Neutrophil (primary cell): ENCODE results near the gene RSAD1.
A peak's percentile ranks its signal among the peaks of the same experiment; 100 is the strongest.

Source experiments
- H3K27ac ChIP-seq: fragments of 200-600 bp; sonication (generic); 2 replicates; pipeline ENCODE4 v1.5.1; 2016; ENCODE audit warnings: mild to moderate bottlenecking, moderate library complexity
- H3K27me3 ChIP-seq: fragments of 200-600 bp; sonication (generic); 2 replicates; pipeline ENCODE4 v1.6.0; 2016; ENCODE audit warnings: mild to moderate bottlenecking
- H3K36me3 ChIP-seq: fragments of 200-600 bp; sonication (generic); 2 replicates; pipeline ENCODE4 v1.5.1; 2017
- H3K4me1 ChIP-seq, 2 experiments: fragments of 200-600 bp in 1 of 2; sonication (generic) in 1 of 2; 1 replicate in 1 of 2; 2 replicates in 1 of 2; pipeline versions ENCODE4 v1.5.1 to v1.6.1; 2013 to 2016; ENCODE audit warnings: low read depth in 1 of 2, low read length in 1 of 2, mild to moderate bottlenecking in 1 of 2, moderate library complexity in 1 of 2; ENCODE audit not compliant: control insufficient read depth in 1 of 2, insufficient read depth in 1 of 2
- H3K4me3 ChIP-seq, 2 experiments: fragments of 200-600 bp in 1 of 2; sonication (generic) in 1 of 2; 1 replicate in 1 of 2; 2 replicates in 1 of 2; pipeline ENCODE4 v1.5.1; 2013 to 2016; ENCODE audit warnings: low read depth in 1 of 2, low read length in 1 of 2, mild to moderate bottlenecking in 1 of 2, moderate library complexity in 1 of 2
- H3K9me3 ChIP-seq: fragments of 200-600 bp; sonication (generic); 2 replicates; pipeline ENCODE4 v1.5.1; 2016
- TF ChIP-seq, protein P1 (sequence below): fragments of 200-600 bp; sonication (generic); IDR thresholded peaks from 2 replicates; pipeline ENCODE4 v1.5.1; 2016; ENCODE audit warnings: antibody characterized with exemption

Gene RSAD1

DNA sequence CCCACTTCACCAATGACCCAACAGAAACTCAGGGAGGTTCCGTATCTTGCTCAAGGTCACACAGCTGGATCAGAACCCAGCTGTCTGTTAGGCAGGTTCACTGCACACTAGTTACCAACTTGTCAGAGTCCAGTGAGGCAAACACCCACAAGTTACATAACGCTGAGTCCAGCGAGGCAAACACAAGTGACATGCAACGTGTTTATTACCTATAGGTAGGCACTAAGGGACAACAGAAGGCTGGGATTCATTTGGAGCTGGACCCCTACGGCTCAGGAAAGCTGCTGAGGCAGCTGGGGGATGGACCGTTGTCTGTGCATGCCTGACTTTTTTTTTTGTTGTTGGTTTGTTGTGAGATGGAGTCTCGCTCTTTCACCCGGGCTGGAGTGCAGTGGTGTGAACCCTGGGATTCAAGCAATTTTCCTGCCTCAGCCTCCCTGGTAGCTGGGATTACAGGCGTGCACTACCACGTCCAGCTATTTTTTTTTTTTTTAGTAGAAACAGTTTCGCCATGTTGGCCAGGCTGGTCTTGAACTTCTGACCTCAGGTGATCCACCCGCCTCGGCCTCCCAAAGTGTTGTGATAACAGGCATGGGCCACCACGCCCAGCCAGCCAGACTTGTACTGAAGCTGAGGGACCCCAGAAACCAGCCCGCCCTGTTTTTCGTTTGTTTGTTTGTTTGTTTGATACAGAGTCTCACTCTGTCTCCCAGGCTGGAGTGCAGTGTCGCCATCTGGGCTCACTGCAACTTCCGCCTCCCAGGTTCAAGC lies 1.9 kb upstream of the RSAD1 start:
- Histone ChIP-seq H3K27ac (no peak overlapping the region), H3K4me3 (no peak overlapping the region), H3K36me3 (no peaks in the 10 kb centered on the region), H3K27me3 (peaks cover 37% of the 10 kb centered on the region), H3K9me3 (no peaks in the 10 kb centered on the region), H3K4me1 (peaks cover 36 to 39% of the 10 kb centered on the region in 2 experiments)
- TF ChIP-seq, protein P1, sequence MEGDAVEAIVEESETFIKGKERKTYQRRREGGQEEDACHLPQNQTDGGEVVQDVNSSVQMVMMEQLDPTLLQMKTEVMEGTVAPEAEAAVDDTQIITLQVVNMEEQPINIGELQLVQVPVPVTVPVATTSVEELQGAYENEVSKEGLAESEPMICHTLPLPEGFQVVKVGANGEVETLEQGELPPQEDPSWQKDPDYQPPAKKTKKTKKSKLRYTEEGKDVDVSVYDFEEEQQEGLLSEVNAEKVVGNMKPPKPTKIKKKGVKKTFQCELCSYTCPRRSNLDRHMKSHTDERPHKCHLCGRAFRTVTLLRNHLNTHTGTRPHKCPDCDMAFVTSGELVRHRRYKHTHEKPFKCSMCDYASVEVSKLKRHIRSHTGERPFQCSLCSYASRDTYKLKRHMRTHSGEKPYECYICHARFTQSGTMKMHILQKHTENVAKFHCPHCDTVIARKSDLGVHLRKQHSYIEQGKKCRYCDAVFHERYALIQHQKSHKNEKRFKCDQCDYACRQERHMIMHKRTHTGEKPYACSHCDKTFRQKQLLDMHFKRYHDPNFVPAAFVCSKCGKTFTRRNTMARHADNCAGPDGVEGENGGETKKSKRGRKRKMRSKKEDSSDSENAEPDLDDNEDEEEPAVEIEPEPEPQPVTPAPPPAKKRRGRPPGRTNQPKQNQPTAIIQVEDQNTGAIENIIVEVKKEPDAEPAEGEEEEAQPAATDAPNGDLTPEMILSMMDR: no peak

- Histone ChIP-seq H3K4me1 (peaks cover 45 to 49% of the 10 kb centered on the region in 2 experiments), H3K36me3 (no peaks in the 10 kb centered on the region), H3K27ac (peak overlapping the region; percentile 80), H3K27me3 (peaks cover 26% of the 10 kb centered on the region), H3K9me3 (no peaks in the 10 kb centered on the region), H3K4me3 (peak overlapping the region; percentile 68 to 74)
- TF ChIP-seq, protein P1: no peak
These were observed 684 bp upstream of the RSAD1 start for GRCh38 chr17:50477976-50478375.

- H3K4me3 ChIP-seq: peak overlapping the region; percentile 68 to 74
- peaks cover 11% of the 10 kb centered on the region for H3K36me3 ChIP-seq
- TF ChIP-seq, protein P1: peak; percentile 45
- H3K9me3 ChIP-seq: no peaks in the 10 kb centered on the region
- peaks cover 45 to 49% of the 10 kb centered on the region in 2 experiments for H3K4me1 ChIP-seq
- peak overlapping the region; percentile 80 for H3K27ac ChIP-seq
- H3K27me3 ChIP-seq: peaks cover 20% of the 10 kb centered on the region
These were observed 972 bp downstream of the RSAD1 start for GRCh38 chr17:50479522-50480141.

DNA sequence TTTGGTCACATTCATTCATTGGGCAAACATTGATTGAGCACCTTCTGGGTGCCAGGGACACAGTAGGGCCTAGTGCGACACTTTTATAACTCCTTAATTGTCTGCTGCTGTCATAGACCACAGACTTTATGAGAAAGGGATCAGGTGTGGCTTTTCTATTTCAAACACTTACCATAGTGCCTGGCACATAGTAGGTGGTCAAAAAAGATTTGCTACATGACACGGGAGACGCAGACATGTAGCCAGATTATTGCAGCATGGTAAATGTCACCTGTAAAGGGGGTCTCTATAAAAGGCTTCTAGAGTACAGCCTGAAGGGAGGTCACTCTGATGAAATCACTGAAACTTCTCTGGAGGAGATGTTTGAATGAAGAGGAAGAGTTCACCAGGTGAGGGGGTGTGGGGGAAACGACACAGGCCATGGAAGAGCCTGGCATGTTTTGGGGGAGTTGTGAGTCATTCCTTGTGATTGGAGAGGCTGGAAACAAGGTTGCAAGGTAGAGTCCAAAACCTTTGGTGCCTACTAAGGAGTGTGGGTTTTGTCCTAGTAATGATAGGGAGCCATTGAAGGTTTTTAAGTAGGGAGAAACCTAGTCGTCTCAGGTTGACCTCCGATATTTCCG lies 1.6 kb downstream of the RSAD1 start:
- Histone ChIP-seq H3K27me3 (peaks cover 13% of the 10 kb centered on the region), H3K4me3 (no peak overlapping the region), H3K9me3 (no peaks in the 10 kb centered on the region), H3K4me1 (peaks cover 45 to 49% of the 10 kb centered on the region in 2 experiments), H3K27ac (peak overlapping the region; percentile 80), H3K36me3 (peaks cover 17% of the 10 kb centered on the region)
- TF ChIP-seq, protein P1: no peak

DNA sequence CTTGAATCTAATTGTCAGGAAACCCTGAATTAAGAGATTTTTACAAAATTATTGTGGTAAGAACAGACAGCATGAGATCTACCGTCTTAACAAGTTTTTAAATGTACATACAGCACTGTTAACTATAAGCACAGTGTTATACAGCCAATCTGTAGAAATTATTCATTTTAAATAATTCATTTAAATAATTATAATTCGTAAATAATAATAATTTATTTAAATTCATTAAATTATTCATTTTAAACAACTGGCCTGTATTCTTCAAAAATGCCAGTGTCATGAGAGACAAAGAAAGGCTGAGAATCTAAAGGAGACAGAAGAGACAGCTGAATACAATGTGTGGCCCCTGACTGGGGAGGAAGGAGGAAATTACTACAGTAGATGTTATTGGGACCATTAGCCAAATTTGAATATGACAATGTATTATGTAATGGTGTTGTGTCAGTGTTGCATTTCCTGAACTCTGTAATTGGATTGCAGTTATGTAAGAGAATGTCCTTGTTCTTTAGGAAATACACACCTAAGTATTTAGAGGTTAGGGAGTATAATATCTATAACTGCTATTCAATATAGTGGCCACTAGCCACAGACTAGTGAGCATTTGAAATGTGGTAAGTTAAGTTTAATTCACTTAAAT lies 2.3 kb downstream of the RSAD1 start:
- Histone ChIP-seq H3K27me3 (peaks cover 7% of the 10 kb centered on the region), H3K27ac (peak overlapping the region; percentile 80), H3K4me3 (no peak overlapping the region), H3K36me3 (peaks cover 25% of the 10 kb centered on the region), H3K4me1 (peaks cover 45 to 49% of the 10 kb centered on the region in 2 experiments), H3K9me3 (no peaks in the 10 kb centered on the region)
- TF ChIP-seq, protein P1: no peak
